RWPE2 (cell line): ENCODE data around the gene MBNL2.

ENCODE experiments used
- ATAC-seq: fragments of 200-7000 bp; cut with Tn5 transposase; 3 replicates; pipeline ENCODE4 v1.9.1; 2021; ENCODE audit warnings: low read depth
- DNase-seq: peaks from one replicate; pipeline ENCODE4 v3.0.0-alpha.2; 2020; ENCODE audit warnings: low spot score
- H3K27ac ChIP-seq: fragments of 450-650 bp; 2 replicates; pipeline ENCODE4 v1.5.1; 2017; ENCODE audit warnings: mild to moderate bottlenecking; ENCODE audit not compliant: poor library complexity, severe bottlenecking
- H3K27me3 ChIP-seq: fragments of 250-450 bp; sonication (Bioruptor Pico); 2 replicates; pipeline ENCODE4 v1.5.1; 2021; ENCODE audit warnings: mild to moderate bottlenecking, moderate library complexity; ENCODE audit not compliant: insufficient read depth, poor library complexity, severe bottlenecking
- H3K36me3 ChIP-seq: fragments of 250-450 bp; sonication (Bioruptor Pico); 2 replicates; pipeline ENCODE4 v1.5.1; 2020; ENCODE audit warnings: low read depth, mild to moderate bottlenecking, moderate library complexity
- H3K4me1 ChIP-seq: fragments of 250-450 bp; sonication (Bioruptor Pico); 2 replicates; pipeline ENCODE4 v1.5.1; 2021; ENCODE audit warnings: mild to moderate bottlenecking, moderate library complexity; ENCODE audit not compliant: insufficient read depth, poor library complexity, severe bottlenecking
- H3K4me3 ChIP-seq: fragments of 250-450 bp; sonication (Bioruptor Pico); 2 replicates; pipeline ENCODE4 v1.5.1; 2021; ENCODE audit warnings: mild to moderate bottlenecking, moderate library complexity; ENCODE audit not compliant: severe bottlenecking
- H3K9me3 ChIP-seq: fragments of 250-450 bp; sonication (Bioruptor Pico); 2 replicates; pipeline ENCODE4 v1.5.1; 2021; ENCODE audit warnings: mild to moderate bottlenecking, moderate library complexity; ENCODE audit not compliant: severe bottlenecking
- TF ChIP-seq, protein P1 (sequence below): fragments of 450-650 bp; IDR thresholded peaks from one replicate; pipeline ENCODE4 v1.5.1; 2017; ENCODE audit warnings: mild to moderate bottlenecking, moderate library complexity; ENCODE audit not compliant: poor library complexity, severe bottlenecking

The MBNL2 gene

GRCh38 chr13:97324115-97324514, 102.0 kb downstream of the MBNL2 start:
- Histone ChIP-seq H3K4me1 (peaks cover 8% of the 10 kb centered on the region), H3K27ac (no peak overlapping the region), H3K9me3 (no peaks in the 10 kb centered on the region), H3K36me3 (no peaks in the 10 kb centered on the region), H3K4me3 (no peak overlapping the region), H3K27me3 (no peaks in the 10 kb centered on the region)
- TF ChIP-seq, protein P1, sequence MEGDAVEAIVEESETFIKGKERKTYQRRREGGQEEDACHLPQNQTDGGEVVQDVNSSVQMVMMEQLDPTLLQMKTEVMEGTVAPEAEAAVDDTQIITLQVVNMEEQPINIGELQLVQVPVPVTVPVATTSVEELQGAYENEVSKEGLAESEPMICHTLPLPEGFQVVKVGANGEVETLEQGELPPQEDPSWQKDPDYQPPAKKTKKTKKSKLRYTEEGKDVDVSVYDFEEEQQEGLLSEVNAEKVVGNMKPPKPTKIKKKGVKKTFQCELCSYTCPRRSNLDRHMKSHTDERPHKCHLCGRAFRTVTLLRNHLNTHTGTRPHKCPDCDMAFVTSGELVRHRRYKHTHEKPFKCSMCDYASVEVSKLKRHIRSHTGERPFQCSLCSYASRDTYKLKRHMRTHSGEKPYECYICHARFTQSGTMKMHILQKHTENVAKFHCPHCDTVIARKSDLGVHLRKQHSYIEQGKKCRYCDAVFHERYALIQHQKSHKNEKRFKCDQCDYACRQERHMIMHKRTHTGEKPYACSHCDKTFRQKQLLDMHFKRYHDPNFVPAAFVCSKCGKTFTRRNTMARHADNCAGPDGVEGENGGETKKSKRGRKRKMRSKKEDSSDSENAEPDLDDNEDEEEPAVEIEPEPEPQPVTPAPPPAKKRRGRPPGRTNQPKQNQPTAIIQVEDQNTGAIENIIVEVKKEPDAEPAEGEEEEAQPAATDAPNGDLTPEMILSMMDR = no peak
- no peak for DNase-seq
- no peak for ATAC-seq

GRCh38 chr13:97325738-97326137, 103.6 kb downstream of the MBNL2 start:
- no peak overlapping the region for H3K4me3 ChIP-seq
- ATAC-seq (0 out of 3 replicates have a peak, but pooled peaks have one; percentile 21), DNase-seq (no peak)
- TF ChIP-seq, protein P1 = no peak
- H3K27ac ChIP-seq = no peak overlapping the region
- H3K27me3 ChIP-seq = no peaks in the 10 kb centered on the region
- H3K4me1 ChIP-seq = peaks cover 8% of the 10 kb centered on the region
- H3K36me3 ChIP-seq = no peaks in the 10 kb centered on the region
- H3K9me3 ChIP-seq = no peaks in the 10 kb centered on the region

- H3K36me3 ChIP-seq = no peaks in the 10 kb centered on the region
- H3K9me3 ChIP-seq = no peaks in the 10 kb centered on the region
- H3K27ac ChIP-seq = no peak overlapping the region
- ATAC-seq (no peak), DNase-seq (no peak)
- H3K4me1 ChIP-seq = peaks cover 8% of the 10 kb centered on the region
- no peak overlapping the region for H3K4me3 ChIP-seq
- H3K27me3 ChIP-seq = no peaks in the 10 kb centered on the region
- TF ChIP-seq, protein P1 = no peak
Observed at GRCh38 chr13:97327086-97327485, 105.0 kb downstream of the MBNL2 start.

DNA sequence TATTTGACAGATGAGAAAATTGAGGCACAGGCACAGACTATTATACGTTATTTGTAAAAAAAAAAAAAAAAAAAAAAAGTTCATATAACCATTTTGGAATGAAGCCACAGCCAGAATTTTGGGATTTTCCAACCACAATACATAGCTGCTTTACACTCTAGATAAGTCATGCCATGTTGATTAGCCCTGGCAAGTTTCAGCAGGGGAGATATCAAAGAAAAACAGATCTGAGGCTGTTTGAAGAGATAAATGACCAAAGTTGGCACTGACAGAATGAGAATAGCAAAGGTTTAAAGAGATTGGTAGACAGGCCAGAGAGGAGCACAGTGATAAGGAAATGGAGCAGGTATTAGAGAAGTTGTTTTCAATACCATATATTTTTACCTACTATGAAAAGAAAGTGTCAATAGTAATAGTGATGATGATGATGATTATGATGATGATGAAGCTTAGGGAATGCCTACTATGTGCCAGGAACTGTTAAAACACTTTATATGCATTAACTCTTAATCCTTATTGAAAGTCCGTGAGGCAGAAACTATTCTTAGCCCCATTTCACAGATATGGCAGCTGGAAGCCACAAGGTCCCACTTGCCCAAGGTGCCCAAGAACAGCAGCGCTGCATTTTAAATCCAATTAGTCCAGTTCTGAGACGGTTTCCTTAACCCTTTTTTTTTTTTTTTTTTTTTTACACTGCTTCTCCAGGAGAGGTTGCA, 105.5 kb downstream of the MBNL2 start:
- TF ChIP-seq, protein P1 = no peak
- Histone ChIP-seq H3K4me3 (no peak overlapping the region), H3K4me1 (peaks cover 8% of the 10 kb centered on the region), H3K27ac (no peak overlapping the region), H3K36me3 (no peaks in the 10 kb centered on the region), H3K9me3 (no peaks in the 10 kb centered on the region), H3K27me3 (no peaks in the 10 kb centered on the region)
- DNase-seq (no peak), ATAC-seq (no peak)

DNA sequence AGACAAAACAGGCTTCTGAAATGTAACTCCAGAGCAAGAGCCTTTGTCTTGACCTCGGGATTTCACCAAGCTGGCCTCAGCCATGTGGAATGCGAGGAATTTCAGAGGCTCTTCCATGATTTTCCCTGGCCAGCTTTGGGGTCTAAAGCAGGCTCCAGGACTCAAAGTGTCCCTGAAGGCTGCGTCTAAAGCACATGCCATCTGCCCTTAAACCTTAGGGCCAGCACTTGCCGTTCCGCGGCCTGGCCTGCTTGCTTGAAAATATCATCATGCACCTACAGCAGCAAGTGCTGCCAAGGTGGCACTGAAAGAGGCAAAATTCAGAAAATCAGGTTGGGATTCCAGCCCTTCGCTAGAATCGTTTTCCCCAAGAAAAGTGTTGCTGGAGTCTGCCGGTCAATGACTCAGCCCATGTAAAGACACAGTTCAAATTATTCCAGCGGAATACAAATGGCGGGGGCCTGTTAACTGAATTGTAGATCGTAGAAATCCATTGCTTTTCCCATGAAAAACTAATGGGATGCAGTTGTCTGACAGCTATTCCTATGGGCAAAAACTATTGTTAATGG, 106.2 kb downstream of the MBNL2 start:
- ATAC-seq = peak; percentile 58; the same call in 1 of the 3 replicates
- Histone ChIP-seq H3K27ac (no peak overlapping the region), H3K36me3 (no peaks in the 10 kb centered on the region), H3K4me3 (no peak overlapping the region), H3K9me3 (no peaks in the 10 kb centered on the region), H3K27me3 (no peaks in the 10 kb centered on the region), H3K4me1 (peaks cover 8% of the 10 kb centered on the region)
- TF ChIP-seq, protein P1 = no peak
- DNase-seq = no peak
